Measurements from ENCODE around the gene PTPRD.
"Not testable (repeated sequence)": the region's sequence is repeated elsewhere in the genome, so short reads cannot be mapped to it uniquely, and the experiment has no call there.

PTPRD gene

DNA sequence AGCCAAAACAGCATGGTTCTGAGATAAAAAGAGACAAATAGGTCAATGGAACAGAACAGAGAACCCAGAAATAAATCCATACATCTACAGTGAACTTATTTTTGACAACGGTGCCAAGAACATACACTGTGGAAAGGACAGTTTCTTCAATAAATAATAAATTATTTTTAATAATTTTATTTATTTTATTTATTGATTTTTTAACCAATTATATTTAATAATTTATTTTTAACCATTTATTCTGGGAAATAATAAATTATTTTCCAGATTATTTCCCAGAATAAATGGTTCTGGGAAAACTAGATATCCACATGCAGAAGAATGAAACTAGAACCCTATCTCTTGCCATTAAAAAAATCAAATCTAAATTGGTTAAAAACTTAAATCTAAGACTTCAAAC lies 1669.4 kb downstream of the PTPRD start:
- DNase-seq: no peak

DNA sequence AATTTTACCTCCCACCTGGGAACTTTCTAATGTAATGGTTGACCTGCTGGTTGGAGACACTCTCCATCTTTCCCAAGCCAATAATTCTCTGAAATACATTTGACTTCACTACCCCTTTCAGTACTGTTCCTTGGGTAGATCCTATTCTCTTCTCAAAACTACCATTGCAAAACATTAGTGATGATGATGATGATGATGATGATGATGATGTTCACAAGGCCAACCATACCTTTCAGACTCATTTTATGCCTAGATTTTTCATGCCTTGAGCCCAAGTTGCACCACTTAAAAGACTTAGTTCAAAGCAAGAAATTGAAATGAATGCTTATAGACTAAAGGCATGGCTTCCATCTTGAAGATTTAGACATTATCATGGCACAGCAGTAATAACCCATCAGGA lies 1672.2 kb downstream of the PTPRD start:
- no peak for DNase-seq

DNA sequence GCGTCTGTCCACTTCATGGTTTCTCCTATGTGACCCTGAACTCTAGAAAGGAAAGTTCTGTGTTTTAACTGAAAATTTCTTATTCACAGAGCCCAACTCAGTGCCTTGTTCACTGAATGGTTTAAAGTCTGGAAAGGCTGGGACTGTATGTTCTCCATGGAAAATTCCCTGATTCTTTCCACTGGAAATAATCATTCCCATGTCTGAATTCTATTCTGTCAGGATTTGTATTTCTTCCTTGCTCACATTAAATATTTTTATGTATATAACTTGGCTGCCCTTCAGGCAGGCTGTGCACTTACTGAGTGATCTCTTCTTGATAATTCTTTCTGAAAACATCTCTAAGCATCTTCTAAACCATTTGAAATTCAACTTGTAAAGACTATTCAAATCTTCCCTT lies 1686.3 kb downstream of the PTPRD start:
- DNase-seq: no peak

DNA sequence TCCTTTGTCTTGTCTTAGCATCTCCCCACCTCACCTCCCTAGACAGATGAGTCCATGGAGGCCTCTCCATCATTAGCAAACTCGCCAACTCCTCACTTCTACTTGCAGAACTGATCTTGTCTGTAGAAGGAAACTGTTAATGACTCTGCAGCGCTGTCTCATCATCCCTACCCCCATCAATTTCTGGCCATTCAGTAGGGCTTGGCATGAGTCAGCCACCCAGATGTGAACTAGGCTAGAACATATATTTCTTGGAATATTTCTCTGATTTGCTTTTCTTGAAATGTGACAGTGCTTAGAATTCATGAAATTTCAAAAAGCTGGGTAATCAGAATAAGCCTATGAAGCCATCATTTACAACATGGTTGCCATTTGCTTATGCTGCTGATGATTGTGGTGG lies 1688.2 kb downstream of the PTPRD start:
- no peak for DNase-seq

DNA sequence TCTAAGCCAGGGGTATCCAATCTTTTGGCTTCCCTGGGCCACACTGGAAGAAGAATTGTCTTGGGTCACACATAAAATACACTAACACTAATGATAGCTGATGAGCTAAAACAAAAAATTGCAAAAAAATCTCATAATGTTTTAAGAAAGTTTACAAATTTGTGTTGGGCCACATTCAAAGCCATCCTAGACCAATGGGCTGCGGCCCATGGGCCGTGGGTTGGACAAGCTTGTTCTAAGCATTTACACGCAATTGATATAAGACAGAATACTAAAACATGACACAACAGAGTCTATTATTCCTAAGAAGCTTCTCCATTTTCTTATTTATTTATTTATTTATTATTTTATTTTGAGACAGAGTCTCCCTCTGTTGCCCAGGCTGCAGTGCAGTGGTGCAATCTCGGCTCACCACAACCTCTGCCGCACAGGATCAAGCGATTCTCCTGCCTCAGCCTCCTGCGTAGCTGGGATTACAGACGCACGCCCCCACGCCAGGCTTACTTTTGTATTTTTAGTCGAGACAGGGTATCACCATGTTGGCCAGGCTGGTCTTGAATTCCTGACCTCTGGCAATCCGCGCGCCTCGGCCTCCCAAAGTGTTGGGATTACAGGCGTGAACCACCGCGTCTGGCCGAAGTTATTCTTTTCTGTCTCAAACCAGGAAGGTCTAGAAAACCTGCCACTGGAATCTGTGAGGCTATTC lies 1692.2 kb downstream of the PTPRD start:
- DNase-seq: not testable (repeated sequence)

DNA sequence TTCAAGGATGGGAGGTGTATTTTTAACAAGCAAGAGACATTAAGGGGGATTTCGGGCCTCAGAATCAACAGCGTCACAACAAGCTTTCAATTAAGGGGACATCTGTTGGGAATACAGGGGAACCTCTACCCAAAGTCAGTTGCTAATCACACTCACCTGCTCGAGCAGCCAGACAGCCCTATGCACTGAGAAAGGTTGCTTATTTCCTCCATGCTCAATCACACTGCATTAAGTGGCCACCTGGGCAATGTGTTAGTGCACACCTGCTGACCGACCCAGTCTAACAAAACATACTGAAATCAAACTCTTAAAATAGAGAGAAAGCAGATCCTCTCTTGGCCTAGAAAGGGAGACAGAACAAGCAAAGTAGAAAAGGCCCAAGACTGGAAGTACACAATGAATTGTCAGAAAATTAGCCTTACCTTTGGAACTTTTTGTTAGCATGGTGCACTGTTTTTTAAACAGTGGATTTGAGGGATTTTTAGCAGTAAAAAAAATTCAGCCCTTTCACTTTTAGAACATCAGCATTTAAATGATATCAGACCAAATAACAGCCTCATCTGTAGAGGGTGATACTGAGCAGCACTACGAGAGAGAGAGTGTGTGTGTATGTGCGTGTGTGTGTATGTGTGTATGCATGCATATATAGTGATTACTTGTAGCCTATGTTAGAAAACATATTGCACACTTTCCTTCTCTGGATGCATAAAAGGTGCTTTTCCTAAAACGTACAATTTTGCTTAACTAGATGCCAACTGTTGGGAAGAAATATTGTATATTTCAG lies 1694.7 kb downstream of the PTPRD start:
- DNase-seq: no peak

DNA sequence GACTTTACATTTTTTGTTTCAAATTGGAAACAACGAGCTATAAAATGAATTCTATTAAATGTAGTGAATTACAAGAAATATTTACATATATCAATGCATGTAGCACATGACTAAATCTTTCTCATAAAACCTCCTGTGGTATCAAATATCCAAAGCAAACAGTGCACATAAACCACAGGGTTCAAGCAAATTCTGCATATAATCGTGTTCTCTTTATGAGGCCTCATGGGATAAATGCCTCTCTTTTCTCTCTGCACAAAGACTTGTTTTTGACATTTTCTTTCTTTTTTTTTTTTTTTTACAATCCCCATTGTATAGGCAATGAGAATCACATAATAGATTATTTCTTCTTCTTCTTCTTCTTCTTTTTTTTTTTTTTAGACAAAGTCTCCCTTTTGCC lies 1696.0 kb downstream of the PTPRD start:
- DNase-seq: no peak

DNA sequence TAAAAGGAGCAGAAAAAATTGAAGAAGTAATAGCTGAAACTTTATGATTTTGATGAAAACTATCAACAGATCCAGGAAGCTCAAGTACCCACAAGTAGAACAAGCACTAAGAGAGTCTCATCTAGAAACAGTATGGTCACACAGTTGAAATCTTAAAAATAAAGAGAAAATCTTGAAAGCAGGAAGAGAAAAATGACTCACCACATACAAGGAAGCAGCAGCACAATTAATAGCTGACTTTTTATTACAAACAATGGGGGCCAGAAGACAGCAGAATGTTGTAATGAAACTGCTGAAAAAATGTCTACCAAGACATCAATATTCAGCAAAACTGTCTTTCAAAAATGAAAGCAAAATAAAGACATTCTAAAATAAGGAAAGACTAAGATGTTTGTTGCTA lies 1704.9 kb downstream of the PTPRD start:
- no peak for DNase-seq

DNA sequence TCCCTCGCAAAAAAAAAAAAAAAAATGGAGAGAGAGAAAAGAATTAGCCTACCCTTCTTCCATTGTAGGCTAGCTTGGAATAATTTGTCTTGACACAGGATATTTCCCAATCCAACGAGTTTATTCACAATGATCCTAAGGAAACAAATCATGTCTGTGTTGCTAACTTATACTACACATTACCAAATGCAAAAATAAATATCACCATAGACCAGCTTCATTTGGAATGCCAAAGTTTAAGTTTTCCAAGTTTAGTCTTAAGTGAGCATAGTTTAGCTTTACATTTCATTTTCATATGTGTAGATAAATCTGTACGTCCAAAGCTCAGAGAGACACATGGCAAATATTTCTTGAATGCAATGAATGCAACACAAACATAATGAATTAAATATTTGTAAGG lies 1707.1 kb downstream of the PTPRD start:
- DNase-seq: no peak

DNA sequence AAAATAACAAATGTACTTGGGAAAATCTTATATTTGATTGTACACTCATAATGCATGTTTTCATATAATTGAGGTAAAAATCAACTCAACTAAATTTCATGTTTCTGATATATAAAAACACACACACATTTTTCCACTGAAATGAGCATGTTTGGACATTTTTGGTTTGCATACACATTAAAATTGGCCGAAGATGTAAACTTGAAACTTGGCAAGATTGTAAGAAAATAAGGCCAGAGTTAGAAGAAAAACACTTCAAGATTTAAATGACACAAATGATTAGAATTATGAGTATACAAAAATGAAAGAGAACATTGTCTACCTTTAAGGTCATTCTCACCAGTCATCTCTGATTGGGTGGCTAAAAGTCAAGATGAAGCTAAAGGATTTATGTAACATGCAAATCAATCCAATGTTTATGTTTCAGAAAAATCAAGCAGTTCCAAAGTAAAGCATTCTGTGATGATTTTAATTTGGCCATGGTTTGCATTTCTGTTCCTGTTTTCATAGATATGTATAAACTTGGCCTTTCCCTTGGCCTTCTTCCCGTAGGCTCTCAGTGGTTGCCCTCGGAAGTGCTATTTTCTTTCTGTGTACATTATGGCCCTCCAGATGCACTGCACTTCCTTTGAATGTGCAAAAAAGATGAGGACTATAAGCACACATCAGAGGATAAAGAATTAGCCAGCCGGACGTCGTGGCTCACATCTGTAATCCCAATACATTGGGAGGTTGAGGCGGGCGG lies 1707.9 kb downstream of the PTPRD start:
- DNase-seq: no peak

DNA sequence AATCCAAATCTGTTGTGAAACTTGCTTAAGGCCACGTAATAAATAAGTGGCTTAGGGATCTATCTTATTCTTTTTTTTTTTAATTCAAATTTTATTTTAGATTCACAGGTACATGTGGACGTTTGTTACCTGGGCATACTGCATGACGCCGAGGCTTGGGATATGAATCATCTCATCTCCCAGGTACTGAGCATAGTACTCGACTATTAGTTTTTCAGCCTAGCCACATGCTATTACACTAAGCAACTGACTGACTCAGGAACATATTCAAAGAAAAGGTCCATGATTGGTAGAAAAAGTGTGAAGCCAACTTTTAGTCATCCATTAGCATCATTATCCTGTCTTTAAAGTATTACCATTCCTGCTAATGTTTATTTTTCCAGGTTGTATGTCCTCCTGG lies 1709.7 kb downstream of the PTPRD start:
- no peak for DNase-seq

DNA sequence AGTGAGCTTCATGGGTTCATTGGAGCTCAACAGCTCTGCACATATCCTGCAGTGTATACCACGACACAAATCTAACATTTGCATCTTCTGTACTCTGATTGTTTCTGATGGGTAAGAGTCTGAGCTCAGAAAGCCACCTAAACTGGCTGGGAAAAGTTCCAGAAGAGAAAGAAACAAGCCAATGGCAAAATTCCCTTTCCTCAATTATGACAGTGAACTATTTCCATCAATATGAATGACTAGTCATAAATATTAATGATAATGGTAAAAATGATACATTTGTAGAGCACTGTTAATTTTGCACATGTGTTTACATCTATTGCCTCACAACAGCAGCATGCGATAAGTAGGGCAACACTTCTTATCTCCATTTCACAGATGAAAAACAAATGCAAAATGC lies 1711.7 kb downstream of the PTPRD start:
- DNase-seq: no peak

DNA sequence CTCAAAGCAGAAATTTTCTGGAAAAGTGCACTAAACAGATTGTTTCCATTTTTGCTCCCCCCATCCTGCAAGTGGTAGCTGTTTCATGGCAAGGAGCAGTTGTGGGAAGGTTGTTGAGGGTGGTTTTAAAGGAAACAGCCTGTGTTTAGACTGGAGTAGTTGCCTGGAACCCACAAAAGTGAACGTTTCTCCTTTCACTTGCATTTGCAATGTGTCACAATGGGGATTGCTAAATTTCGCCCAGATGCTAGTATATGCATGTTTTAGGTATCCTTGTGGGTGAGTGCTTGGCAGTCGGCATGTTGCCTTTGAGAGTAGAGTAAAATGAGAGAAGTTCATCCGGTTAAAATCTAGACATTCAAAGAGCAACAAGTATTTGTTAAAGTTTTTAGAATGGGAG lies 1713.3 kb downstream of the PTPRD start:
- no peak for DNase-seq

DNA sequence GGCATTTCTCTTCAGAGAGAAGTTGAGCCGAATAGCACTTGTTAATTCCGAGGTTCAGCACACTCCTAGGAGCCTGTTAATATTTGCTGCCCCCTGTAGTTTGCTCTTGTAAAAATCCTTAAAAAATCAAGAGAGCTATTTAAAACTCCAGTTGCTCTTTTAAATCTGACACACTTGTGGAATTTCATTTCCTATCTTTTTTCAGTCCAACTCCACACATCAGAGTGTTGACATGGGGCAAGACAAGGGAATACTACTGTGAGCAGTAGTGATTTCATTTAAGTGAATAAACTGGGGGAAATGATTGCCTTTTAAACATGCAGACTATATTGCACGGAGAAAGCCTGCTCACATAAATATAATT lies 1717.0 kb downstream of the PTPRD start:
- DNase-seq: no peak

DNA sequence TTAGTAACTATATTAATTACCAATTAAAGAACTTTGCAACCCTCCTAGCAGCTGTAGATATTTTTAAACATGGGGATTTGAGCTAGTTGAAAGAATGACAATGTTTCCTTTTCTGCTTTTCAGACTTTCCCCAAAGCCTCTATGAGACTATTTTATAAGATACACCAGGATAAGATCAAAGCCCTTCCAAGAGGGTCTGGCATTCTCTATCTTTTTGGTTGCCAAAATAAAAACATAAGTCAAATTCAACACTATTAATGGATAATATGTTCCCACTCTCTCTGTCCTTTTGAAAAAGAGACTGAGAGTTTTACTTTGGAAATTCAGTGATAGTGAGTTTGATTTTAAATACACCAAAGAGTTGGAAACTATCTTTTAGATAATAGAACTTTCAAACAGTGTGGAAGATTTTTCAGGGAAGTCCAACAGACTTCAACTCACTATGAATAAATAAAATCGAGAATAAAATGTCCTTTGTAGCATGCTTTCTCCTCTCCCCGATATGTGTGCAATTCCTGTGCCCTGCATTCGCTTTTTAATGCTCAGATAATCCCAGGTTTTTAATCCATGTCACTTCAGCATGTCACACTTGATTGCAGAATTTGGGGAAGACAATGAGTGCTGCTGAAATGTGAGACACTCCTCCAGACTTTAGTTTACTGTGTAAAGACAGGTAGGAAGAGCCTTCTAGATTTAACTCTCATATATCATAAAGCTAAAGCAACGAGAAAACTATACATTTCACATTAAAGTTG lies 1717.5 kb downstream of the PTPRD start:
- DNase-seq: no peak

DNA sequence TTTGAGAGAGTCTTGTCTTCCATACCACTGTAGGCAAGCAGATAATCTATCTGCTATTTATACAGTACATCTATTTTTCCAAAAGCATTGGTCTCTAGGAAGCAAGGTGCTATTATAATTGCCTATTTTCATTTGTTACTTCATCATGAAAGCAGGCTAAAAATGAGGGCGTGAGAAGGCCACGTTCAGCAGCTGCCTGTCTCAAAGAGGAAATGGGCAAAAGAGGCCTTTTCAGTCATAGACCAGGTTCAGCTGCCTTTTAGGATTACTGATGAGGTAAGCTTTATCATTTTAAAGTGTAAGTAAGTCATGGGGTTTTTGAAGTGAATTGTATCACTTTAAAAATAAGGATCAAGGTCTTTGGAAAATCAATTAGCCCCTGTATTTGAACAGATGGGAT lies 1722.1 kb downstream of the PTPRD start:
- DNase-seq: no peak

DNA sequence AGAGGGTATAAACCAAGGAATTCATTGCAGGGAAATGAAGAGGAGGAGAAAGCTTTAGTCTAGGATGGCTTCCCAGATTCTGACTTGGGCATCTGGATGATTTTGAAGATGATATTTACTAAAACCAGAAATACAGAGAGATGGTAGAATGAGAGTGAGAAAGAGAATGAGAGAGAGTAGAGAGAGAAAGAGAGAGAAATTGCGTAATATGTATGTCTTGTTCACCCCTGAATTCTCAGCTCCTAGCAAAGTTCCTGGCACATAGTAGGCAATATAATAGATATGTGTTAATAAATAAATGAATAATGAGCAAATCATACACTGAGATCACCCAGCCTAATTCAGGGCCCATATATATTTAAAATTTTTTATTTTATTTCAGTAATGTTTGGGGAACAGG lies 1723.7 kb downstream of the PTPRD start:
- no peak for DNase-seq

DNA sequence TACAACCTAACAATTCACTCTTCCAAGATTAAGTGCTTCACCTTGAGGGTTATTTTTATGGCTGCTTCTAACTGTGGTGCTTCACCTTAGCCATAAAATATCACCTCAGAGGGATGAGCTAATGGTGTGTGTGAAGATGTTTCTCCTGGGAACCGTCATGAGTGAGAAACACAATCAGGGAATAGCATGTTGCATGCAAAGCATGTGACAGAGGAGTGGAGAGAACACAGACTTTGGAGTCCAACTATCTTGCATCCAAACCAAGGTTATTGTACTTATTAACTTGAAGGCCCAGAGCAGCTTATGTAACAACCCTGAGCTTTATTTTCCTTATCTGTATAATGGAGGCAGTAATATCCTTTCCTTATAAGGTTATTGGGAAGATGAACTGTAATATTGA lies 1724.2 kb downstream of the PTPRD start:
- DNase-seq: no peak

DNA sequence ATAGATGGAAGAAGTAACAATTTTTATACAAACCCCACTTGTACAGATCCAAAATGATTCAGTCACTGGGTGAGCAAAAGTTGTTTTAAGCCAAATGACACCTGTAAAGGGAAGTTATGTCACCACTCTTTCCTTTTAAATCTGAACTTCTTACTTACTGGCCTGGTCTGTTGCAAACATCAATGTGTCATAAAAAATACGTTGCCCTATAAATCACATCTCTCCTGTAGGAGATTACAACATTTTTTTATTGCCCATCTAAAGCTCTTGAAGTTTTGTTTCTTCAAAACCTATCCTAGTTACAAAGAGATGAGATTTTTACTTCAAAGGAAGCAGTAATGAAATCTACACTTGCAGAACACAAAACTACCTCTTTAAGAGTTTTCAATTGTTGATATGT lies 1725.4 kb downstream of the PTPRD start:
- DNase-seq: no peak

DNA sequence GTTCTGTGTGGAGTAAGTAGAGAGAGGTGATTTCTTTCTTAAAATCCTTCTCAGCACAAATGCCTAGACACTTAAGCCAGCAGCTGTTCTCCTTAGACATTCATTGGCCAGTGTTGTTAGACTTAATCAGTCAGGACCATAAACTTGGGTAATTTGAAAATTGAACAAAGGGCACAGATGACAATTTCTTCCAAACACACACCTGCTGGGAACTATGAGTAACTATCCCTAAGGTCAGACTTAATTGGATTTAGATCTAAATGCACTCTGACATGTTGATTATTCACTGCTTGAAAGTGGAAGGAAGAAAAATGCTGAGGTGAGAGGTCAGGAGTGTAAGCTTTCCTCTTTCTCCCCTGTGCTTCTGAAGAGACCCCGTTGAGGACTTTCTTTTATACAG lies 1729.5 kb downstream of the PTPRD start:
- DNase-seq: no peak

DNA sequence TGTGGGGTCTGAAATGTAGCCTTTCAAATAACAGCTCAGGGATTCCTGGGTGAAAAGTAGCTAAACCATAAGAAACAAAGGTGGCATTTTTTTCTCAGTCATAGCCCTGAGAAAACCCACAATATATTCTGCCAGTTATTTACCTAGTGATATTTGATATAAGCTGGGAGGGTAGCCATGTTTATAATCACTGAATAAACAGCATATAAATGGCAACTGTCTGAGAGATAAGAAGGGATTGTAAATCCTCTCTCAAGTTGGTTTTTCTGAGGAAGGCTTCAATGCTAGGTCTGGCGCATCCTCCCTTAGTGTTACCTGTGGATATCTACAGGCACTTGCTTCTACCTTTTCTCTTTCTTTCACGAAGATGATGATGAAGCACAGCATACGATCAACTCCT lies 1732.7 kb downstream of the PTPRD start:
- DNase-seq: no peak

DNA sequence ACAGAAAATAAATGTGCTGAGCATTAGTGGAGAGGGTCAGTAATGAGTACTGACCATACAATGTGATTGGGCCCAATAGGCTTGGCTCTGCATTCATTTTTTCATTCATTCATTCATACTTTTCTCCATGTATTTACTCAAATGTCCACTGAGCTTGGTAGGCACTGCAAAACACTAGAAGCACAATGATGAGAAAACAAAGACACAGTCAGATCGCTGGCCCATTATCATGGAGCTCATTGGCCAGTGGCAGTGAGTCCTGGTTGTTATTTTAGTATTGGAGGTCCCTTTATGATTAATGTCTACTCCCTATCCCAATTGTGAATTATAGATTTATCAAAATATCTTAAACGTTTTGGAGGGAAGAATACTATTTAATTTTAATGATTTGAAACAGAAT lies 1733.5 kb downstream of the PTPRD start:
- DNase-seq: no peak

DNA sequence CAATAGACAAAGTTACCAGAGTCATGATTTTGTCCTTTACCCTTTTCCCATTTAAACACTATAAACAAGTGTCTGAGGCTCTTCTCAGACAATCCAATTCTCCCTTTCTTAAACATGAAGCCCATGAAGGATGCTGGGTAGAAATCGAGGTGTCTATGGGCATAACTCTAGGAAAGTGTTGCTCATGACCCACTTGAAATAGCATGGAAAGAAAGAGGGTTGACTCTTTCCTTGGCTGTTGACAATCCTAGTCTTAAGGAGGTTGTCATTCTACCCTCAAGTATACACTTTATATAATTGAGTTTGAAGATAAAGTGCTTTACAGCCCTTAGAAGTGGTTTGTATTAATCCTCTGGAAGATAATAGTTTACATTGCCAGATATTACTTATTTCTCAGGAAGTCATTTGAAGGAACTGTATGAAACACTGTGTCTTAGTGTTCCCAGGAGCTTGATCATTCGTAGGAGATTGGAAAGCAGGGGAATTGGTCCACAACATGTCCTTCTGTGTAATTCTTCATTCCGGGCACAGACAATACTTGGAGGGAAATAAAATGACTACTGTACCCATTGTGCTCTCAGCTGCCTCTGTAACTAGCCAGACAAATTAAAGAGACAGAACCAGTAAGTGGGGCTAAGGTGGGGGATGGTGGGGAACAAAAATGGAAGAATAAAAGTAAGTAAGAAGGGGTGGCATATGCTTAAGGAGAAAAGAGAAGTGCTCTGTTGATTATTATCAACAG lies 1734.9 kb downstream of the PTPRD start:
- DNase-seq: no peak

Measured in EL (cell line).